HG03064 (cell line): ENCODE measurements around the gene MCRIP2.
"Not testable (repeated sequence)": the region's sequence is repeated elsewhere in the genome, so short reads cannot be mapped to it uniquely, and the experiment has no call there.

Source experiments
- ATAC-seq: cut with Tn5 transposase; IDR thresholded peaks from one replicate; pipeline ENCODE4 v1.9.1; 2021; ENCODE audit warnings: low read depth; ENCODE audit not compliant: unreplicated experiment

The MCRIP2 gene

DNA sequence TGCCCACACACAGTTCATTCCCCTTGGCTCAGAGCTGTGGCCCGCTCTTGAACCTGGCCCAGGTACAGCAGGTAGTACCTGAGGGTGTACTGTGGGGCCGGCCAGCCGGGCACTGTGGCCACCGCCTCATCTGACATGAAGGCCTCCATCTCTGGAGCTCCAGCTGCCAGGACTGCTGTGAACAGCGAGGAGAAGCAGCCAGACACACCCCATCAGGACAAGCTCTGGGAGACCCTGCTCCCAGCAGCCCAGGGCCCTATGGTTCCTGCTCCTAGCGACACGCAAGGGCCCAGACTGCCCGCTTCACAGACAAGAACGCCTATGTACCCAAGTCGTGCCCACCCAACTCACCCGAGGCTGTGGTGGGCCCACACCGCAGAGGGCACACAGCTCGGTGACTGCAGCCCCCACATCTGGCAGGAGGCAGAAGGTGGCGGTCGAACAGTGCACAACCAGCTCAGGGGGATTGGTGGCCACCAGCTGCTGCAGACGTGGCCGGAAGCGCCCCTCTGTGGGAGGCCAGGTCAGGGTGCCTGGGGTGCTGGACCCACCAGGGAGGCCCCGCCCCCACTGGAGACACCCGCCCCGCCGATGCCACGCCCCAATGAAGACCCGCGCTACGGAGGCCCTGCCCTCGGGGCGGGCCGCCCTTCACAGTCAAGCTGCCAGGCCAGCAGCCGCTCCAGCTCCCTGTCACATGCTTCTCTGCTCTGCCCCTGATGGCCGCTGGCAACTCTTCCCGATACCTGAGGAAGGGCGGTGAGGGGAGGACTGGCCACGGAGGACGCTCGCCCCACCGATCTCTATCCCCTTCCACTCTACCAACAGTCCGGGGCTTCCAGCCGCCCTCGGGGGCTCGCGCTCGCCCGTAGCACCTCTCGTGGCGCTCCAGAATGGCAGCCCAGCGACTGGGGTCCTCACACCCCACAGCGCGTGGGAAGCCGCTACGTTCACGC is 37.5 kb downstream of the MCRIP2 start:
- ATAC-seq = no peak

DNA sequence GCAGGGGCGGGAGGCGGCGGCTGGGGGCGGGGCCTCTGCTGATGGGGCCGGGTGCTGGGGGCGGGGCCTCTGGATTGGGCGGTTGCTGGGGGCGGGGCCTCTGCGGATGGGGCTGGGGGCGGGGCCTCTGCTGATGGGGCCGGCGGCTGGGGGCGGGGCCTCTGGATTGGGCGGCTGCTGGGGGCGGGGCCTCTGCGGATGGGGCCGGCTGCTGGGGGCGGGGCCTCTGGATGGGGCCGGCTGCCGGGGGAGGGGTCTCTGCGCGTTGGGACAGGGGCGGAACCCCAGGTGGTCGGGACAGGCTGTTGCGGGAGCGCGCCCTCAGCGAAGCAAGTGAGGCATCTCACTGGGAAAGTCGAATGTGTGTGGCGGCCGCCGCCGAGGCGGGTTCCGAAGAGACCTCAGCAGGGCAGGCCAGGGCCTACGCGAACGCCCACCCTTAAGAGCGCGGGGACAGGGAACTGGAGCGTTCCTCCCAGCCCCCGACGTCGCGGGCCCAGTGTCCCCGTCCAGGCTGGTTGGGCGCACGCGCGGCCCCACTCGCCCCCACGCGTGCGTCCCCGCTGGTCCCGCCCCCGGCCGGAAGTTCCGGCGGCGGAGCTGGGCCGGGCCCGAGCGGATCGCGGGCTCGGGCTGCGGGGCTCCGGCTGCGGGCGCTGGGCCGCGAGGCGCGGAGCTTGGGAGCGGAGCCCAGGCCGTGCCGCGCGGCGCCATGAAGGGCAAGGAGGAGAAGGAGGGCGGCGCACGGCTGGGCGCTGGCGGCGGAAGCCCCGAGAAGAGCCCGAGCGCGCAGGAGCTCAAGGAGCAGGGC is 38.4 kb downstream of the MCRIP2 start, which contains the start of gene STUB1:
Gene STUB1 (plus strand): TSS at position 597 of the 811 bp plus-strand sequence. CDS start 116 bp downstream, at position 713.
- ATAC-seq = no peak

DNA sequence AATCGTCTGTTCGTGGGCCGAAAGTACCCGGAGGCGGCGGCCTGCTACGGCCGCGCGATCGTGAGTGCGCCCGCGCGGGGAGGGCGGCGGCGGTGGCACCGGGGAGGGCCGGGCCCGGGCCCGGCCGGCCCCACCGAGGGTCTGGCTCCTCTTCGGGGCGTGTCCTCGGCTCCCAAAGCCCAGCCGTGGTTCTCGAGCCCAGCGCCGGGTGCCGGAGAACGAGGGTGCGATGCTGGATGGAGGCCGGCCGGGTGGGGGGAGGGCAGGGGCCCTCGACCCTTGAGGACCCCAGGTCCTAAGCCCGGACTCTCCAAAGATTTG is 39.0 kb downstream of the MCRIP2 start:
- no peak for ATAC-seq

DNA sequence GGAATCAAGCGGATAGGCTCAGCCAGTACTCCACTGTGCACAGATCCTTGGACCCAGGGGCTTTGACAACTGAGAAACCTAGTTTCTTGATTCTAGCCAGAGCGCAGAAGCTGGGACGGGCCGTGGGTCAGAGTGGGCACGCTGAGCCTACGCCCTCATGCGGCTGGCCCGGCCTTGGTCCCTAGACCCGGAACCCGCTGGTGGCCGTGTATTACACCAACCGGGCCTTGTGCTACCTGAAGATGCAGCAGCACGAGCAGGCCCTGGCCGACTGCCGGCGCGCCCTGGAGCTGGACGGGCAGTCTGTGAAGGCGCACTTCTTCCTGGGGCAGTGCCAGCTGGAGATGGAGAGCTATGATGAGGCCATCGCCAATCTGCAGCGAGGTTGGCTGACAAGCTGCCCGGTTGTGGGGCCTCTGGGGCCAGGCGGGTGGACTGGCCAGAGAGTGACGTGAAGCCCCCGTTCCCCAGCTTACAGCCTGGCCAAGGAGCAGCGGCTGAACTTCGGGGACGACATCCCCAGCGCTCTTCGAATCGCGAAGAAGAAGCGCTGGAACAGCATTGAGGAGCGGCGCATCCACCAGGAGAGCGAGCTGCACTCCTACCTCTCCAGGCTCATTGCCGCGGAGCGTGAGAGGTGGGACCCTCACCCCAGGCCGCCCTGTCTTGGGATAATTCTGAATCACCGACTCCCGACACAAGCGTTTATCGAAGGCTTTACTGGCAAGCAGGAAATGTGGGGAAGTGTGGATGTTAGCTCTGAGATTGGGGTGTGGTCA is 39.5 kb downstream of the MCRIP2 start:
- no peak for ATAC-seq

DNA sequence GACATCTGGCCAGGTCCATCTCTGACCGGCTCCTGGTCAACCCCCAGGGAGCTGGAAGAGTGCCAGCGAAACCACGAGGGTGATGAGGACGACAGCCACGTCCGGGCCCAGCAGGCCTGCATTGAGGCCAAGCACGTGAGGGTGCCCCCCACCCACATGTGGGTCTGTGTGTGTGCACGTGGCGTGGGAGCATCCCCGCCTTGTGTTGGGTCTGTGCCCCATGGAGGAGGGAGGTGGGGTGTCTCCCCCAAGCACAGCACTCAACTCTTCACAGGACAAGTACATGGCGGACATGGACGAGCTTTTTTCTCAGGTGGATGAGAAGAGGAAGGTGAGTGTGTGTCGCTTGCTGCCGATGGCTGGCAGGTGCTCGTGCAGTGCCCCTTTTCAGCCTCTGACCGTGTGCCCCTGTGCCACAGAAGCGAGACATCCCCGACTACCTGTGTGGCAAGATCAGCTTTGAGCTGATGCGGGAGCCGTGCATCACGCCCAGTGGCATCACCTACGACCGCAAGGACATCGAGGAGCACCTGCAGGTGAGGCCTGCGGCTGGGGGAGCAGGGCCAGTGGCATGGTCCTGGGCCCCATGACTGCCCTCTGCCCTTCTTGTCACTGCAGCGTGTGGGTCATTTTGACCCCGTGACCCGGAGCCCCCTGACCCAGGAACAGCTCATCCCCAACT is 40.3 kb downstream of the MCRIP2 start:
- no peak for ATAC-seq

DNA sequence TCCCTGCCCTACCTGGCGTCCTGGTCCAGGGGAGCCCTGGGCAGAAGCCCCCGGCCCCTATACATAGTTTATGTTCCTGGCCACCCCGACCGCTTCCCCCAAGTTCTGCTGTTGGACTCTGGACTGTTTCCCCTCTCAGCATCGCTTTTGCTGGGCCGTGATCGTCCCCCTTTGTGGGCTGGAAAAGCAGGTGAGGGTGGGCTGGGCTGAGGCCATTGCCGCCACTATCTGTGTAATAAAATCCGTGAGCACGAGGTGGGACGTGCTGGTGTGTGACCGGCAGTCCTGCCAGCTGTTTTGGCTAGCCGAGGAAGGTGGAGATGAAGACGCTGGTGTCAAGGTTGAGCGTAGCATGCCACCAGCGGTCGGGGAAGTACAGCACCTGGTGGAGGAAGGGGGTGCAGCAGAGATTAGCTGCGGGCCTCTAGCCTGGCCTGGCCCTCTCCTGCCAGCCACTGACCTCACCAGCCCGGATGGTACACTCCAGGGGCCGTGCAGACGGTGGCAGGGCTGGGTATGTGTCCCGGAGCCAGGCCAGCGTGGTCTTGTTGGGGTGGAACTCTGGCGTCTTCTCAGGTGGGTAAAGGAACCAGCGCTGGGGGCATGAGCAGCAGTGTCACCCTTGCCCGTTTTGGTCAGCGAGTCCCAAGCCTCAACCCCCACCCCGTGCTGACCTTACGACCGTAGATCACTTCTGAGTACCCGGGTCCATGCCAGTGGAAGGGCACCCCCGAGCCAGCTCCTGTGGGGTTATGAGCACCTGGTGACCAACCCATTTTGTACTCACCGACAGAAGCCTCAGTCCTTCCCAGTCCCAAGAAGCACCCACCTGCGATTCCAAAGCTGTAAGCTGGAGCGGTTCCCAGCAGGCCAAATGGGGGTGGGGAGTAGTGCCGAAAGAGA is 41.1 kb downstream of the MCRIP2 start:
- ATAC-seq = no peak

DNA sequence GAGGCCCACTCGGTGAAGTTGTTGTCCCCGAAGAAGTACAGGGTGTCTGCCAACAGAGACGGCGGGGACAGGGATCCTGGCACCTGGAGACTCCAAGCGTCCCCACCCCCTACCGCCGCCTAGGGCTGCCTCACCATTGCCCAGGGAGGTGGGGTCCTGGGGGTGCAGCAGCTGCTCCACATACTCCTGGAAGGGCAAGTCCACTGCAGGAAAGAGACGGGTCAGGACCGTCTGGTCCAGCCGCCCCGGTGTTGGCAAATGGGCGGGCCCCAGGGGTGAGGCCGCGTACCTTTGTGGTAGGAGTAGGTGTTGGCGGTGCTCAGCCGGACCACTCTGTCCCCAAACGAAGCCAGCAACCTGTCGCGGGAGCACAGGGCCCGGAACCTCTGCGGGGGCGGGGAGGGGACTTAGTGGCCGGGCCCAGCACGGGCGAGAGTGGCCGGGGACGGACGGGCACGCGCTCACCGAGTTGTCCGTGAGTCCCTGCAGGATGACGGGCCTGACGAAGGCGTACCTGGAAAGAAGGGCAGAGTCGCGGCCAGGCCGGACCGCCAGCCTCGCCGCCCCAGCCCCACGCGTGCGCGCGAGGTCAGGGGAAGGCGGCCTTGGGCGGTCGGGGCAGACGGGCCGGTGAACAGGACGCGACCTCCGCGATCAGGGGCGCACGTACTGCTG is 41.9 kb downstream of the MCRIP2 start:
- peak; percentile 1 for ATAC-seq

DNA sequence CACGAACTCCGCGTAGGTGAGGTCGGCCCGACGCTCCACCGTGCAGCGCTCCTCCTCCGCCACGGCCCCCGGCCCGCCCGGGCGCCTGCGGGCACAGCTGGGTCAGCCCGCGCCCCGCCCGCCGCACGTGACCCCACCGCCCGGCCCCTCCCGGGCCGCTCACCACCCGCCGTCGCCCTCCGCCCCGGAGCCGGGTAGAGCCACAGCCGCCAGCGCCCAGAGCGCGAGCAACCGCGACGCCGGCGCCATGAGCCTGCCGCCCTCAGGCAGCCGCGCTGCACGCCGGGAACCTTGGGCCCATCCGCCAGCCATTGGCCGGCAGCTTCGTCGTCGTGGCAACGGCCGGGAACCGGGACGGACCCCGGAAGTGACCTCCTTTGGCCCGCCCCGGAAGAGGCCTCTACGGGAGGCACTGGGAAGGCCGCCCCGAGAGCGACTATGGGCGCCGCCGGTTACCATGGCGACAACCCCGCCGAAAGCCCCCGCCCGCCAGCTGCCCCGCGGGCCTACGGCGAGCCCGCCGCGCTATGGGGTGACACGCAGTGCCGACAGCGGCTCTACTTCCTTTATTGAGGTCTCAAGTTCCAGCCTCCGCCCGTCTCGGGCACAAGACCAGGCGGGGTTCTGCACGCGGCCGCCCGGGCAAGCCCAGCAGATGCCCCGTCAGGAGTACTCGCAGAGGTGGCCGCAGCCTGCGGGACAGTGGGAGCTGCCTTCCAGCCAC is 42.6 kb downstream of the MCRIP2 start, which contains the start of gene JMJD8:
Gene JMJD8 (minus strand): TSS at position 264 of the 724 bp plus-strand sequence. CDS start 15 bp downstream, at position 249.
- ATAC-seq = peak; percentile 42

DNA sequence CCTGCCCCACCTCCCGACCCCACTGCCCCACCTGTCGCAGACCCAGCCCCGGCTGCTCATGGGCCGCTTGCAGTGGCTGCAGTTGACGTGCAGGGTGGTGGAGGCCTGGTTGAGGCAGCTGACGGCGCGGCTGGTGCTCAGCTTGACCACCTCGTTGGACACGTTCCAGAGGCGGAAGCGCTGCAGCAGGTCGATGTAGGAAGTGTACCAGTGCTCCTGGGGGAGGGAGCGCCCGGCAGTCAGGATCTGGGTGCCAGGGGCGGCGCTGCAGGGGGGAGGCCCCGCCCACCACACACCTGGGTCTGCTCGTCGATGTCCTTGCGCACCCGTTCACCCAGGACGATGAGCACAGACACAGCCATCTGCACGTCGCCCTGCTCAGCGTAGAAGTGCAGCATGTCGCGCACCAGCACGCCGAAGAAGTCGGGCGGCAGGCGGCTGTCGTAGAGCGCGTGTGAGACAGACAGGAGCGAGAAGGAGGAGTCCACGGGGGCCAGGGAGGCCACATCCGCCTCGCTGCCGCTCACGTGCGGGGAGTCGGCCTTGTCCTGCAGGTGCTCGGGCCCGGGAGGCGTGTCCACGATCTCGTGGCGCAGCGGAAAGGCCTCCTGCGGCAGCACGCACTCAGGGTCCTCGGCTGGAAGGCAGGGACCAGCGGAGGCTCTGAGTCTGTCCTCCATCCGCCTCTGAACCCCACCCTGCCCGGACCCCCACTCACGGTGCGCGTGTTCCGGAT is 43.5 kb downstream of the MCRIP2 start:
- ATAC-seq = no peak

DNA sequence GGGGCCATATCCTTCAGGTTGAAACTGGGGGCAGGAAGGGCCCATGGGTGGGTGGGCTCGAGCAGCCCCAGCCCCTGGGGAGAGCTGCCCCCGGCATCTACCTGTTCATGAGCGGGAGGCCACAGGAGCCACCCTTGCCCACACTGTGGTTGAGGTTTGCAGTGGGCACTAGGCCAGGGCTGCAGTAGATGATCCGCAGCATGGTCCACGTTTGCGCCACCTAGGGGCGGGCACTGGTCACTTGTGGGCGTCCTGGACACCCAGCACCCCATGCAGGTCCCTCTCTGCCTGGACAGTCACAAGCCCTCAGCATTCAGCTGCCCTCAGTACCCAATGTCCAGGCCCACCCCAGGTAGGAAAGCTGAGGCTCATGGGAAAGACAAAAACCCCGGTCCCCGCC is 44.3 kb downstream of the MCRIP2 start:
- ATAC-seq = no peak

DNA sequence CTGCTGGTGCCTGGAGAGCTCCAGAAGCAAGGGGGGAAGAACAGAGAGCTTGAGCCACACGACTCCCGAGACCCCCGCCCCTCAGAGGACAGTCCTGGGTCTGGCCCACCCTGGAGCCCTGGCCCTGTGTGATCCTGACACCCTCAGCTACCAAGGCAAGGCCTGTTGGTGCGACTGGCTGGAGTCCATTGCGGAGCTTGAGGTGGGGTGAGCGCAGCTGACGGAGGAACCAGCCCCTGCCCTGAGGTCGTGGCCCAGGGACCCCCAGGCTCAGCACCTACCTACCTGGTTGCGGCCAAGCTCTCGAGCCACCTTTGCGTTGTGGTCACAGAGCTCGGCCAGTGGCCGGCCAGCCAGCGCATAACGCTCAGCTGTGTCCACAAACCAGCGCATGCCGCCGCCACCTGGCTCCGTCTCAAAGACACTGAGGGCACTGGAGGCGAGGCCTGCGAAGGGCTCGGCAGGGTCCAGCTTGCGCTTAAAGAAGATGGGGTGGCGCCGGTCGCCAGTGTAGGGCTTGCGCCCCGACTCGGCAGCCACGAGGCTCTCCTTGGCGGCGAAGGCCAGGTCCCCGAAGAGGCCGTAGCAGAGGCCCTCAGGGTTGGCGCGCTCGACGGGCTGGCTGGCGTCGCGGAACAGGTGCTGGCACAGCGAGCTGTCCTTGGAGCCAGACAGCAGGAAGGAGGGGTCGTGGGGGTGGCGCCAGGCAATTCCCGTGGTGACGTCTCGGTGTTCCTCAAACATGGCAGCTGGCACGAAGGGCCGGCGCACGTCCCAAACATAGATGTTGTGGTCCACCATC is 45.0 kb downstream of the MCRIP2 start:
- no peak for ATAC-seq

DNA sequence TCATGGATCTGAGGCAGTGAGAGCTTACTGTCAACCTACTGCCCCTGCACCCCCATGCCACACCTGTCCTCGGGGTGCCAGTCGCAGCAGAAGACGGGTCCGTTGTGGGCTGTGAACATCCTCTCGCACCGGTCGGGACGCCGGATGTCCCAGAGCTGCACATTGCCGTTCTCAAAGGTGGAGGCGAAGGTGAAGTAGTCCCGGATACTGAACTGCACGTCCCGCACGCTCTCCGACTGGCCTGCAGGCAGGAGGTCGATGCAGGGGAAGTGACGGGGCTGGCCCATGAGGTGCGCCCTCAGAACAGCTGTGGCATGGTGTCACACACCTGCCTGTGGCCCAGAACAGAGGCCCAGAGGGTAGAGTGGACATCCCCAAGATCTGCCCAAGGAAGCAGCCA is 45.9 kb downstream of the MCRIP2 start:
- ATAC-seq = no peak

DNA sequence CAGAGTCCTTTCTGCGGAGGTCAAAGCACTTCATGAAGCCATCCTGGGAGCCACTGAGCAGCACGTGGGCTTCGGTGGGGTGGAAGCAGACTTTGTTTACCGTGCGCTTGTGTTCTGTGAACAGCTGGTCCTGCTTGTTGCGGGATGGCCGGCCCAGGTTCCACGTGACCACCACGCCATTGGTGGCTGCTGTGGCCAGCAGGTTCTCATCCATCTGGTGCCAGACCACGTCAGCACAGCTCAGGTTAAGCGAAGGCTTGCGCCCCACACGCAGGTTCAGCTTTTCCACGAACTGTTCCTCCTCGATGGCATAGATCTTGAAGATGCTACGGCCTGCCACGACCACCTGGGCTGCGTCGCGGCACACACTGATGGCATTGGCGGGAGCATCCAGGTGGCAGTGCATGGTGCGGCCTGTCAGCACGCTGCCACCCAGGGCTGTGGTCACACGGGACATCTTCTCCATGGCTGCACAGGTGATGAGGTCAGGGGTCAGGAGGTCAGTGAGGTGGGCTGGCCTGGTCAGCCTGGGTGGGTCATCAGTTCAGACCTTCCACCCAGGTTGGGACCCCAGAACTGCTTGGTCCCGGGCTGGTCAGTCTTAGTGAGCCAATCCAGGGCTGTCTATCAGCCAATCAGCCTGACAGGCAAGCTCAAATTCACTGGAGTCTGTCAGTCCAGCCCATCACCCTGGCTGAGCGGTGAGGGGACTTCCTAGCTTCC is 47.7 kb downstream of the MCRIP2 start:
- no peak for ATAC-seq

DNA sequence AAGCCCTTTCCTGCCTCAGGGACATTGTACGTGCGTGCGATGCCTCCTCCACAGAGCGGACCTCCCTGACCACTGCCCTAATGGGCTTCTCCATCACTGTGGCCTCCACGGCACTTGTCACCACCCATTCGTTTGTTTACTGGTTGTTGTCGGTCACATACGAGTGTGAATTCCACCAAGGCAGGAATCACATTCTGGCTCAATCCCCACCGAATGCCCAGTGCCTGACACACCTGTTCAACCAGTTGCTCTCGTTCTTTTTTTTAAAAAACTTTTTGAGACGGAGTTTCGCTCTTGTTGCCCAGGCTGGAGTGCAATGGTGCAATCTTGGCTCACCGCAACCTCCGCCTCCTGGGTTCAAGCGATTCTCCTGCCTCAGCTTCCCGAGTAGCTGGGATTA is 49.6 kb downstream of the MCRIP2 start:
- not testable (repeated sequence) for ATAC-seq

DNA sequence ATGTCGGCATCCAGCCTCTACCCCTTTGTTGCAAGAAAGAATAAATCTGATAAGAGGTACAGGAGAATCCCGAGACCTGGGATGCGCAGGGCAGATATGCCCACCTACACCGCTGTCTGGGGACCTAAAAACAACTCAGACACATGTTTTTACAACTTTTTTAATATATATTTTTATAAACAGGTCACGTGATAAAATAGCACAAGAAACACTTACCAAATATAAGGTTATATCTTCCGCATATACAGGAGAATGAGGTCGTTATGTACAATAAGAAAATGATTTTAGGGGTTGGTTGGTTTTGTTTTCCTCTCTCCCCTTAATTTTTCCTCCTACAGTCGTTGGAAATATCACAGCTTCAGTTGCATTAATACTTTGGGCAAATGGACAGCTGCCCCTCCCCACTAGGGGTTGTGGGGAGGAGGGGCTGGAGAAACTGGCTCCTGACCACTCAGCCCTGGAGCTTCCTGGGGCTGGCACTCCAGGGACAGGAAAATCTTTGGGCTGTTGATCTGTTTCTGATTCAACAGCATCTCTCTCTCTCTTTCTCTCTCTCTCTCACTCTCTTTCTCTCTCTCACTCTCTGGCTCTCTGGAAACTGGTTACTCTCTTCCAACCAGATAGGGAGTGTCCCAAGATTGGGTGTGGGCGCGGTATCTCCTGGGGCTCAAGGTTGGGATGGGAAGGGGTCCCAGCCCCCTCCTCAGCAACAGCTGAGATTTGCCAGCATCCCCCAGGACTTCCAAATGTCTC is 50.9 kb downstream of the MCRIP2 start:
- no peak for ATAC-seq
